HG03097 (cell line): ENCODE data around the gene CPNE1.
"Not testable (repeated sequence)": the region's sequence is repeated elsewhere in the genome, so short reads cannot be mapped to it uniquely, and the experiment has no call there.

Experiments used
- ATAC-seq: cut with Tn5 transposase; IDR thresholded peaks from one replicate; pipeline ENCODE4 v1.9.1; 2021; ENCODE audit not compliant: unreplicated experiment, low FRiP score

The CPNE1 gene

GRCh38 chr20:35664466-35665206, at the start of gene CPNE1, which contains the start of gene RBM12:
Gene CPNE1 (minus strand): TSS chr20:35664900. CDS start chr20:35632923, 31,977 bp downstream.
Gene RBM12 (minus strand): TSS chr20:35664900. CDS start chr20:35655322, 9,578 bp downstream.
- peak; percentile 62 for ATAC-seq

DNA sequence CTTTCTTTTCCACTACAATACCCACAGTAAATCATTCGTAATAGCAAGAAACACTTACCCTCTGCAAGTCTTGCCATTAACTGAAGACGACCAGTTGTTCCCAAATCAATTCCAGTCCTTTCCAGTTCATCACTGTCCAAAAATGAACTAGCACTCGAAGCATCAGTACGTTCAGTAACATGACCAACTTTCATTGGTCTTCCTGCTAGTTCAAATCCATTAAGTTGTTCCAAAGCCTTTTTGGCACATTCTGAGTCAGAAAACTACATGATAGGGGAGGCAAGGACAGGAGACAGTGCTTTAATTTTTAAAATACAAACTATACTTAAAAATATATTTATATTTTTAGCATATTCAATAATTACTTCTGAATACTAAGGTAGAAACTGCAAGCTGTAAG, 49.4 kb upstream of the CPNE1 start:
- no peak for ATAC-seq

GRCh38 chr20:35713120-35713519, 48.4 kb upstream of the CPNE1 start:
- ATAC-seq, result not testable (repeated sequence)

DNA sequence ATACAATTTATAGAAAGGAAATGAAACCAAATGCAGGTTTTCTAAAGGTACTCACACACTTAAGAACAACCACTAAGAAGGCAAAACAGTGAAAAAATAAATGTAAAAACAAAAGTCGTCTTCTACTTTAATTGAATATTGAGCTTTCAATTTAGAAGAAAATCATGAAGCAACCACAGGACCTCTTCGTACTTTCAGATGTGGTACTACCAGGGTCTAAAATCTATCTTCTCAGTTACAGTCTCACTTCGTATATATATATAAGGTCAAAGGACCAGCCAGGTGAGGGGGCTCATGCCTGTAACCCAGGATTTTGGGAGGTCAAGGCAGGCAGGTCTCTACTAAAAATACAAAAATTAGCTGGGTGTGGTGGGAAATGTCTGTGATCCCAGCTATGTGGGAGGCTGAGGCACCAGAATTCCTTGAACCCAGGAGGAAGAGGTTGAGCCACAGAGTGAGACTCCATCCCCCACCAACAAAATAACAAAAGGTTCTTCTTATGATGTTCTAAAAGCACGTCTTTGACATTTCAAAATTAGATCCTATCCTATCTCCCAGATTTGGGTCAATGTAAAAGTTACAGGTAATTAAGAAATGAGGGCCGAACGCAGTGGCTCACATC, 47.0 kb upstream of the CPNE1 start:
- no peak for ATAC-seq

DNA sequence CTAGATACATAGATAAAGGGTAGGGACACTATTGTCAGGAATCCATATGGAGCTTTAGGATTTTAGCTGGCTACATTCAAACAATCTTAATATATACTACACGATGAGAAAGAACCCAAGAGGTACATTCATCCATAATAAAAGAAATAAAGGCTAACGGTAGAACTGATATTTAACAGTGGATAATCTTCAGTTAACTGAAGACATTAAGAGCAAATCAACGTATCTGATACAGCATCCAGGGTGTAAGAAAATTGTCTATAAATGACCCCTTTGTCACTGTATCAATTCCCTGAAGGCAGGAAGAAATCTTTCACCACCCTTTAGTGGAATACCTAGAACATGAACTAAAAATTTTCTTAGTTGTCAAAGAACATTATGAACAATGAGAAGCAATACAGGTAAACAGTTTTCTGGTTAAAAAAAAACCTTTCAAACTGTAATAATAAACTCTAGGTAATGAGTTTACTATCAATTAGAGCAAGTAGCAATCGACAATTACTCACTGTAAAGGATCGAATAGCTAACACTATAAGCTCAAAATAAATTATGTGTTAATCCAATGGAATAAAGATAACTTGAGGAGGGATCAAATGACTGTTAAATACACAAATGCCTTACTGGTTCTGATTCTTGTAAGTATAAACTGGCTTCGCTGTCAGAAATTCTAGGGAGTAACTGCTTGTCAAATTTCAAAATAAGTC, 46.3 kb upstream of the CPNE1 start:
- ATAC-seq, result no peak

DNA sequence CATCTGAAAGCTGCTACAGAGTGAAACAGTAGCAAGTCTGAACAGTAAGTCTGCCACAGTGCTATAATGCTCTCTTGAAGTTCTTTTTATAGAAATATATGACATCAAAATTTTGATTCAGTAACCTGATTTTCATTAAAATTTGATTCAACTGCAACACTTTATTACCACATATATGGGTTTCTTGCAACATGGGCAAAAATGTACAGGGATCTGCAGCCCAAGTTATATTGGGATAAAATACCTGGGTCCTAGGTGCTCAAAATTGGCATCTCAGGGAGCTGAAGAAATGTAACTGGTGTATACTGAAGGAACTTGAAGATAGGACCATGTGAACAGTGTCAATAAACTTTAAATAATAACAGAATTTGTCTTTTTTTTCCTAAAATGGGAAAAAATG, 45.3 kb upstream of the CPNE1 start:
- ATAC-seq, result no peak

- no peak for ATAC-seq
These were observed 44.6 kb upstream of the CPNE1 start for GRCh38 chr20:35709259-35709658.

- no peak for ATAC-seq
These were observed 43.8 kb upstream of the CPNE1 start for GRCh38 chr20:35708502-35708901.

DNA sequence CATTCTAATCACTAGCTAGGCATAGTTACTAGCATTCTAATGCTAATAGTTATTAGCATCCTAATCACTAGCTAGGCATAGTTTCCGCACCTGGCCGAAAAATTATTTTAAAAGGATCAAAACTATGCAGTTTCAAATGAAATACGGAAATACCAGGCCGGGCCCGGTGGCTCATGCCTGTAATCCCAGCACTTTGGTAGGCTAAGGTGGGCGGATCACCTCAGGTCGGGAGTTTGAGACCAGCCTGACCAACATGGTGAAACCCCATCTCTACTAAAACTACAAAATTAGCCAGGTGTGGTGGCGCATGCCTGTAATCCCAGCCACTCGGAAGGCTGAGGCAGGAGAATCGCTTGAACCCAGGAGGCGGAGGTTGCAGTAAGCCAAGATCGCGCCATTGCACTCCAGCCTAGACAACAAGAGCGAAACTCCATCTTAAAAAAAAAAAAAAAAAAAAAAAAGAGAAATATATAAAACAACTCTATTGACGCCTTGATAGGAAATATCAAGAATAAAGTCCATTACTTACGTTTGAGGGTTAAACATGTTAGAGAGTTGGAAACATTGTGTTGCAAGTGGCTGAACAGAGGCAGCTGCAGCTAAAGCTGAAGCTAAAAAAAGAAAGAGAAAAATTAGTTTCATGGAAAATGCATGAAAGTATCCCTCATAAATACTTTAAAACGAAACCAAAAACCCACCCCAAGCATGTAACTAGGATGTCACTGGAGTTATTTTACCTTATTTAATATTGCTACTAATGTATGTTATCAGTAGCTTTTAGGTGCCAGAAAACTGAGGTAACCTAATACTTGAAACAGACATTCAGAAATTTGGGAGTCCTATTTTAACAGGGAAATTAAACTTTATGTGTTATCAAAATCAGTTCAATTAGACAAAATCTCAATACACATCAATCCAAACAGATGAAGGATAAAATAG, 42.2 kb upstream of the CPNE1 start:
- ATAC-seq, result not testable (repeated sequence)

- not testable (repeated sequence) for ATAC-seq
These were observed 41.2 kb upstream of the CPNE1 start for GRCh38 chr20:35705894-35706293.

- ATAC-seq, result no peak
These were observed 40.0 kb upstream of the CPNE1 start for GRCh38 chr20:35704514-35705261.

DNA sequence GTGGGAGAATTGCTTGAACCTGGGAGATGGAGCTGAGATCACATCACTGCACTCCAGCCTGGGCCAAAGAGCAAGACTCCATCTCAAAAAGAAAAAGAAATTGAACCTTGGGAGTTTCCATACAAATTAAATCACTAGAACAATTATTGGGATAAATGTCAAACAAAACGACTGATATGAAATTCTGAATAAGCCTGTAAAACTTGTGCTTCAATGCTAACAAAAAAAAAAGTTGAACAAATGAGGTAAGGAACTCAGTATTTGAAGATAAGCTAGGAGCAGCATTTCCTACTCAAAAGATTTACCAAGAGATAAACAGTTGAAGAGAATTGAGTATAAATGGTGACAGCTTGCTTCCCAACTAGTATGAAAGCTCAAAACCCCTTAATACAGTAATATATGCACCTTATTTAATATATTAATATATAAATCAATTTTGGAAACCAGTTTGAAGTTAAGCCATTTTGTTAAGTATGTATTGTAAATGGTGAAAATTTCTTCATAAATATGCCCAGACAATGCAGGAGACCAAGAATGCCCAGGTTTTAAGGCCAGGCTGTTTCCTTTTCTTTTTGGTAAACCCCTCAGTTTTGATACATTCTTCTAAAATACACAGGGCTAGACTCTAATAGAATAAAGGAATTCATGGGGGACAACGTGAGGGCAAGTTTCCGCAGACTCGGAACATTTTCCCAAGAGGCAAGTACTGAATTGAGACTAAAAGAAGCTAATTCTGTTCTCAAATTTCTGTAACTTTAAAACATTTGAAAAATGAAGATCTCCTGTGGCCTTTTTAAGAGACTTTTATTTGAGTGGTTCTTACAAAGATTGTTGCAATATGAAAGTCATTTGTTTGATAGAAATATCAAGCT, 38.4 kb upstream of the CPNE1 start:
- no peak for ATAC-seq

GRCh38 chr20:35702051-35702823, 37.5 kb upstream of the CPNE1 start:
- no peak for ATAC-seq

GRCh38 chr20:35700625-35701148, 36.0 kb upstream of the CPNE1 start:
- ATAC-seq, result no peak

- ATAC-seq, result no peak
These were observed 35.4 kb upstream of the CPNE1 start for GRCh38 chr20:35699957-35700624.

DNA sequence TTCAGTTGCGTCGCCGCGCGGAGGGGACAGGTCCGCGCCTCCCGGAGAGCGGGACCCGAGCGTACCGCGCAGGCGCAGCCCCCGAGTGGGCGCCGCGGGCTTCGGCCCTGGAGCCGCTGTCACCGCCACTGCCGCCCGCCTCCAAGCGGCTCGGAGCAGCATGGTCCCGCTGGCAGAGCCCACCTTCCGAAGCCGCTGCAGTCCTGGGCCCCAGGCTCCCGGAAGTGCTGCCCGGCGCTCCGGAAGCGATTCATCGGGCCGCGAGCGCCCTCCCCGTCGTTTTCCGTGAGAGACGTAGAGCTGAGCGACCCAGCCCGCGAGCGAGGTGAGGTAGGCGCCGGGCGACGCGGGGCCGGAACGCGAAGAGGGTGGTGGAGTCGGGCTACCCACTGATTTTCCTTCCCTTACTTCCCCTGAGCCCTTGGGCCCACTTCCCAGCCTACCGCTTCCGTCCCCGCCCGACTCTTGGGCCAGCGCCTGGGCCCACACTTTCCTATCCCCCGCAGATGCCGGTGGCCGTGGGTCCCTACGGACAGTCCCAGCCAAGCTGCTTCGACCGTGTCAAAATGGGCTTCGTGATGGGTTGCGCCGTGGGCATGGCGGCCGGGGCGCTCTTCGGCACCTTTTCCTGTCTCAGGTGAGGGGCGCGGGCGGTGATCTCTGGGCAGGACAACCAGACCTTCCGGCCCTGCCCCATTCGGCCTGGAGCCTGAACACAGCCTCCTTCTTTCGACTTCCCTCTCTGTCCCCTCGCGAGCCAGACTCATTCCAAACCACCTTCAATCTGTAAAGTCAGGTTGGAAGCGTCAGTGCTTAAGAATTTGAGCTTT, 34.6 kb upstream of the CPNE1 start, which contains the start of the genes NFS1 and ROMO1:
TSS of gene NFS1 (minus strand) at position 226 of the 830 bp plus-strand sequence. CDS start at position 162, 64 bp downstream.
TSS of gene ROMO1 (plus strand) at position 279 of the 830 bp plus-strand sequence. CDS start at position 507, 228 bp downstream.
- ATAC-seq, result peak; percentile 74
